ENCODE measurements around the gene ADAM23. TPM values are rescaled to one million over a fixed set of nuclear protein-coding genes. Genes with fewer than 3 reads are reported as not detected.

ADAM23 gene
- total RNA-seq, 2 donors from 2014 or later: 7.6 to 34.6 TPM

- no peak overlapping the region for H3K27ac ChIP-seq
- DNase-seq (ENCODE audit: low spot score): no peak
- H3K4me3 ChIP-seq: no peak overlapping the region
- no peaks in the 10 kb centered on the region for H3K9me3 ChIP-seq
- H3K36me3 ChIP-seq: no peaks in the 10 kb centered on the region
- no peaks in the 10 kb centered on the region for H3K27me3 ChIP-seq
- no peaks in the 10 kb centered on the region for H3K4me1 ChIP-seq
- TF ChIP-seq CTCF (IDR thresholded peaks at IDR 0.05): peak in 1 of 2 donors; percentile 57
Observed at GRCh38 chr2:206556357-206556949, 113.1 kb downstream of the ADAM23 start.

- H3K36me3 ChIP-seq: no peaks in the 10 kb centered on the region
- H3K4me1 ChIP-seq: no peaks in the 10 kb centered on the region
- no peaks in the 10 kb centered on the region for H3K9me3 ChIP-seq
- H3K27me3 ChIP-seq: no peaks in the 10 kb centered on the region
- TF ChIP-seq CTCF (IDR thresholded peaks at IDR 0.05): no peak
- H3K4me3 ChIP-seq: no peak overlapping the region
- no peak for DNase-seq (ENCODE audit: low spot score)
- no peak overlapping the region for H3K27ac ChIP-seq
Observed at GRCh38 chr2:206557321-206557720, 114.0 kb downstream of the ADAM23 start.

GRCh38 chr2:206558492-206558891, 115.2 kb downstream of the ADAM23 start:
- no peaks in the 10 kb centered on the region for H3K27me3 ChIP-seq
- no peaks in the 10 kb centered on the region for H3K9me3 ChIP-seq
- no peaks in the 10 kb centered on the region for H3K36me3 ChIP-seq
- H3K27ac ChIP-seq: no peak overlapping the region
- TF ChIP-seq CTCF (IDR thresholded peaks at IDR 0.05): no peak
- no peak for DNase-seq (ENCODE audit: low spot score)
- no peaks in the 10 kb centered on the region for H3K4me1 ChIP-seq
- H3K4me3 ChIP-seq: no peak overlapping the region

- no peak for DNase-seq (ENCODE audit: low spot score)
- H3K27ac ChIP-seq: no peak overlapping the region
- no peak overlapping the region for H3K4me3 ChIP-seq
- no peaks in the 10 kb centered on the region for H3K36me3 ChIP-seq
- H3K27me3 ChIP-seq: no peaks in the 10 kb centered on the region
- no peaks in the 10 kb centered on the region for H3K4me1 ChIP-seq
- no peak for TF ChIP-seq CTCF (IDR thresholded peaks at IDR 0.05)
- no peaks in the 10 kb centered on the region for H3K9me3 ChIP-seq
Observed at GRCh38 chr2:206561962-206562361, 118.6 kb downstream of the ADAM23 start.

- TF ChIP-seq CTCF (IDR thresholded peaks at IDR 0.05): no peak
Observed at GRCh38 chr2:206562375-206562774, 119.0 kb downstream of the ADAM23 start.

GRCh38 chr2:206563374-206563773, 120.0 kb downstream of the ADAM23 start:
- DNase-seq (ENCODE audit: low spot score): no peak
- no peaks in the 10 kb centered on the region for H3K27me3 ChIP-seq
- no peaks in the 10 kb centered on the region for H3K9me3 ChIP-seq
- no peaks in the 10 kb centered on the region for H3K4me1 ChIP-seq
- no peak overlapping the region for H3K4me3 ChIP-seq
- H3K27ac ChIP-seq: no peak overlapping the region
- peaks cover 8% of the 10 kb centered on the region for H3K36me3 ChIP-seq
- no peak for TF ChIP-seq CTCF (IDR thresholded peaks at IDR 0.05)

More at GRCh38 chr2:206562375-206562774, 119.0 kb downstream of the ADAM23 start:
- Histone ChIP-seq H3K27me3 (no peaks in the 10 kb centered on the region), H3K9me3 (no peaks in the 10 kb centered on the region), H3K4me1 (no peaks in the 10 kb centered on the region), H3K4me3 (no peak overlapping the region), H3K36me3 (peaks cover 2% of the 10 kb centered on the region), H3K27ac (no peak overlapping the region)
- DNase-seq (ENCODE audit: low spot score): no peak
